Measurements from ENCODE around the gene INPP5A.
"Not testable (repeated sequence)": the region's sequence is repeated elsewhere in the genome, so short reads cannot be mapped to it uniquely, and the experiment has no call there.

The INPP5A gene

GRCh38 chr10:132768346-132769248 lies 231.0 kb downstream of the INPP5A start:
- DNase-seq (ENCODE audit: low spot score): no peak

- DNase-seq (ENCODE audit: low spot score): no peak
Measured at GRCh38 chr10:132770061-132771021, 232.8 kb downstream of the INPP5A start.

- DNase-seq (ENCODE audit: low spot score): not testable (repeated sequence)
Measured at GRCh38 chr10:132772816-132773215, 235.2 kb downstream of the INPP5A start.

DNA sequence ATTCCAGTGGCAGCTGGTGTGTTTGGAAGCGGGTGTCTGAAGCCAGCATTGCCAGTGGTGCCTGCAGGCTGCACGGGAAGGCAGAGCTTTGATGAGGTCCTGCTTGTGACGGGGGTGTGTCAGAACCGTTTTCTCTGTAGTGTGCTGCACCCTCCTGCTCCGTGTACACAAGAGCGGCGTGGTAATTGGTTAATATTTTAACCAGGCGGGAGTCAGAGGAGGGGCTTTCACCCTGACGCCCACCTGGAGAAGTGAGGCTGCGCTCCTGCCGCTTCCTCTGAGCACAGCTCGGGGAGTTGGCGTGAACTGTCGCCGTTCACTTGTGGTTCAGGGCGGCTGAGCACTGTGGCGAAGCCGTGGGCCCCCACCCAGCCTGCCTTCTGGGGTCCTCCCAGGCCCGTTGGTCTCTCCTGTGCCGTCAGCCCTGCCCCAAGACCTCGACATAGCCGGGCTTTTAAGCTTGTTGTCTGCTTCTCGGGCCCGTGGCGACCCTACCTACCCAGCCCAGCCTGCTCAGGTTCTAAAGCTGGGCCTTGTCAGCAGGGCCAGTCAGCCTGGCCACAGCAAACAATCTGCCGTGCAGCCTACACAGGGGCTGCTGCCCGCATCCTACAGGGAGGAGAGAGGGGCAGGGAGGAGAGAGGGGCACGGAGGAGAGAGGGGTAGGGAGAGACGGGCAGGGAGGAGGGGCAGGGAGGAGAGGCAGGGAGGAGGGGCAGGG lies 236.8 kb downstream of the INPP5A start:
- DNase-seq (ENCODE audit: low spot score): no peak

GRCh38 chr10:132774902-132775863 lies 237.6 kb downstream of the INPP5A start:
- peak; percentile 97 for DNase-seq (ENCODE audit: low spot score)

DNA sequence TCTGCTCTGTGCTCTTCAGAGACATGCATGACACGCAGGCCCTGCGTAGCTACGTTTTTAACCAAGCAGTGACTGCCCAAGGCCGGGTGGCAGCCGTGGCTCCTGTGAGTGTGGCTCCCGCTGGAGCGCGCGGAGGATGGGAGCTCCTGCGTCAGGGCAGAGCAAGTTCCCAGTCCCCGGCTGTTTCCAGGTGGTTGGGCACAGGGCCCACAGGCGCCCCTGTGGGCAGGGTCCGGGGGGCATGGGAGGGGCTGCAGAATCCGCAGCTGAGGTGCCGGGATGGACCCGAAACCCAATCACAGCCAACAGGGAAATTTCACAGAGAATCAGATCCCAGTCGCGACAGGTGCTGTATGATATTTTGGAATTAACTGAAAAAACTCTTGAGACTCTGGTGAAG lies 238.6 kb downstream of the INPP5A start:
- DNase-seq (ENCODE audit: low spot score): no peak

DNA sequence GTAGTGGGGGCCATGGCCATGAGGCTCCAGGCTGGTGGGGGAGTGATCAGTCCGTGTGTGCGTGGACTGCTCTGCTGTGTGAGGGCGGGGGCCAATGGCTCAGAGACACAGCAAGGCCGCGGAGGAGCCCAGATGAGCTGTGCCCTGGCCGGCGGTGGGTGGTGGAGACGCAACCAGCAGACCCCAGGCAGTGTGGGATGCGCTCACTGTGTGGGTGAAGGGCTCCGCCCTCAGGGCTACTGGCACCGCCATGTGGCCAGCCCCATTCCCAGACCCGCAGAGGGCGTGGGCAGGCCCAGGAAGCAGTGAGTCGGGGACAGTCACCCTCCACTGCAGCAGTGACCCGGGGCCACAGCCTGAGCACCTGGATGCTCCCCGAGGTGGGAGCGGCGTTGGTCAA lies 239.2 kb downstream of the INPP5A start:
- no peak for DNase-seq (ENCODE audit: low spot score)

GRCh38 chr10:132777441-132777840 lies 239.9 kb downstream of the INPP5A start:
- DNase-seq (ENCODE audit: low spot score): no peak

- no peak for DNase-seq (ENCODE audit: low spot score)
Measured at GRCh38 chr10:132779549-132780294, 242.1 kb downstream of the INPP5A start.

DNA sequence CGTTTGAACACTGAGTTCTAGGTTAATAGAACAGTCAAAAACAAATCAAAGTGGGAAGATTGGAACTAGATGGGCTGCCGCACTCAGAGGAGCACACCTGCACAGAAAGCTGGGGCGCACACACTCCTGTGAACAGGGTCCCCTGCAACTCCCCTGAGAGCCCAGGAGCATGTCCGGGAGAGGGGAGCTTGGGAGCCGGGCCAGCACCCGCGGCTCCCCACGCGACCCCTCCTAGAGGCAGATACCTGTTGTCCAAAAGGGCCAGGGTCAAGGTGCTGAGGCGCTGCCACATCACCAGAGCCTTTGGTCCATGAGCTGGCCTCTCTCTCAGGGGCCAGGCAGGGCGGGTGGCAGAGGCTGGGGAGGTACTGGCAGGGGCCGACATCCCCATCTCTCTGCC lies 242.8 kb downstream of the INPP5A start:
- DNase-seq (ENCODE audit: low spot score): no peak

DNA sequence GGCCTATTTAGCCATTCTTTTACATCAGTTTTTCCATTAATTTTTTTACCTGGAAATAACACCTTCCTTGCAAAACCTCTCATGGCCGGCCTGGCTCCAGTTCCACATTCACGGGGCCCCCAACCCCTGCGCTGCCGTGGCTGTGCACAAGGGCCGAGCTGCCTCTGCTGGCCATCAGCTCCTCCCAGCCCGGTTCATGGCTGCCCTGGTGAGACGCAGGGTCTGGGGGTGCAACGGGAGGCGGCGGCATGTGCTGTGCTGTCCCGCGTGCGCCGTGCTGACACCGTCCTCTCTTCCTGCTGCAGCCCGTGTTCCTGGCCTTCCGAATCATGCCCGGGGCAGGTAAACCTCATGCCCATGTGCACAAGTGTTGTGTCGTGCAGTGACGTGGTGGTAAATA lies 244.0 kb downstream of the INPP5A start:
- no peak for DNase-seq (ENCODE audit: low spot score)

DNA sequence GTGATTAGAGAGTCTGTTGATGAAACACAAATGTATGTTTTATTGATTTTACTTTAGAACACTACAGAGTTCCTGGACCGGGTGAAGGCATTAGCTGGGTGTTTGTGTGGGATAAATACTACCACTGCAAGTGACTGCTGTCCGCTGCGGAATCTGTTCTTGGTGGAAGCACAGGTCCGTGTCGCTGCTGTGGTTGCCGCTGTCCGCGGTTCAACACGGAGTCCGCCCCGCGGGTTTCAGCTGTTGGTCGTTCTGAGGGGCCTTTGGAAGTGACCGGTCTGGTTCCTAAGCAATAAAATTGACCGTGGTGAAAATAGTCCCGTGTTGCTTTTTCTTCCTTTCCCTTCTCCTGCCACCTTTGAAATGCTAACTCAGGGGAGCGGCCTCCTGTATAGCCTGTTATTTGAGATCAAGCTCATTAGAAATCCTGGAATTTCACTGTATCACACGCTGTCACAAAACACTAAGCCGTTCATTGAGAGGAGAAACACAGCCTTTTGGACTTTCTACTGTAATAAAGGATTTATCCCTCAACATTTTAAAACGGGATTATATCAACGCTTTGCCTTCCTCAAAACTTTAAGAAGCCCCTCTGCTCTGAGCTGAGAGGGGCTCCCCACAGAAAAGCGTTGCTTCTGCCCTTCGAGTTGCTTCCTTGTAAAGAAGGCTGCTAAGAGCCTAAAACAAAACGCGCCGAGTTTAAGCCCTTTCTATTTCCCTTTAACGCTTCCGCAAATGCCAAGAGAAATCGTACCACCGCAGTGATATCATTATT lies 245.8 kb downstream of the INPP5A start:
- no peak for DNase-seq (ENCODE audit: low spot score)

- DNase-seq (ENCODE audit: low spot score): no peak
Measured at GRCh38 chr10:132783940-132784865, 246.6 kb downstream of the INPP5A start.

DNA sequence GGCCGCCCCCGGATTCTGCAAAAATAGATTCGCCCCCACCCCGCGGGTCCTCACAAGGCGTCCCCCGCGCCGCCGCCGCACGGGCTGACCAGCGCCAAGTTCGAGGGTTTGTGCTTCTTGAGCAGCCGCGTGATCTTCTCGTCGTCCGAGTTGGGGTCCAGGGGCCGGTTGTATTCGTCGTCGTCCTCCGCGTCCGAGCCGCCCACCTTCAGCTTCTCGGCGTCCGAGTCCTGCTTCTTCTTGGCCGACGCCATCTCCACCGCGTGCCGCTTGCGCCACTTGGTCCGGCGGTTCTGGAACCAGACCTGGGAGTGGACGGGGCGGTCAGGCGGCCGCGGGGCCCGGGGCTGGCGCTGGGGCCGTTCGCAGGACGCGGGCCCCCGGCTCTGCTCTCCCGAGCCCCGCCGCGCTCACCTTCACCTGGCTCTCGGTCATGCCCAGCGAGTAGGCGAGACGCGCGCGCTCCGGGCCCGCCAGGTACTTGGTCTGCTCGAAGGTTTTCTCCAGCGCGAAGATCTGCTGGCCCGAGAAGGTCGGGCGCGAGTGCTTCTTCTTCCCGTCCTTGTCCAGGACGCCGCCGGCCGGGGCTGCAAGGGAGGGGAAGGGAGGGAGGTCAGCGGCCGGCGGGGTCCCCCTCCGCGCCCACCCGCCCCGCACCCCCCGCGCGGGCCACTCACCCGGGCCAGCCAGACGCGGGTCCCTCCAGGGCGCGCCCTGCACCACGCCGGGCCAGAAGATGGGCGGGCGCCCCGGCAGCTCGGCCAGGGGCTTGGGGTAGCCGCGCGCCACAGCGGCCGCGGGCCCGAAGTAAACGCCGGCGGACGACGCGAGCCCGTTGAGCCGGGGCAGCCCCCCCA lies 247.5 kb downstream of the INPP5A start:
- DNase-seq (ENCODE audit: low spot score): no peak

- DNase-seq (ENCODE audit: low spot score): no peak
Measured at GRCh38 chr10:132785723-132786475, 248.3 kb downstream of the INPP5A start, which contains the start of gene NKX6-2. Gene NKX6-2, minus strand, starts transcription at chr10:132786147. Its CDS starts 199 bp downstream, at chr10:132785948.

DNA sequence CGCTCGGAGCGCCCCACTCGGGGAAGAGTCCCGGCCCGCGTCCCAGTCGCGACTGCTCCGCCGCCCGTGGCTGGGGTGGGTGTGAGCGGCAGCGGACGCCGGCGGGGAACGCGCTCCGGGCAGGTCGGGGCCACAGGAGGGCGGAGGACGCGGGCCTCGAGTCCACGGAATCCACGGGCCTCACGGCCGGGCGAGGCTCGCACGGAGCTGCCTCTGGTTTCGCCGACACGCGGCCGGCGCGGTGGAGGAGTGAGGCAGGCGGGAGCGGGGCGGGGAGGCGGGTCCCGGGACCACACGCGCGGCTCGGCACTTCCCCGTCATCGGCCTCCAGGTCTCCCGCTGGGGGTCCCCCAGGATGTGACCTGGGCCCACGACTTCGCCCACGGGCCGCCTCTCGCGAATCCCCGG lies 248.9 kb downstream of the INPP5A start:
- no peak for DNase-seq (ENCODE audit: low spot score)

Data from pons (tissue), 1 donor.